NCI-H1930 (cell line): Measurements from ENCODE around the gene ABLIM2.
"Not testable (repeated sequence)": the region's sequence is repeated elsewhere in the genome, so short reads cannot be mapped to it uniquely, and the experiment has no call there.

Experiments used
- DNase-seq, 2 experiments: peaks; one replicate each; lab custom pipeline; 2025; lab: John Stamatoyannopoulos, UW

ABLIM2 gene

GRCh38 chr4:7962609-7963508 lies 195.8 kb downstream of the ABLIM2 start:
- no peak for DNase-seq

- no peak for DNase-seq
These were observed 197.6 kb downstream of the ABLIM2 start for GRCh38 chr4:7960790-7961655.

GRCh38 chr4:7960017-7960789 lies 198.4 kb downstream of the ABLIM2 start:
- DNase-seq: no peak

DNA sequence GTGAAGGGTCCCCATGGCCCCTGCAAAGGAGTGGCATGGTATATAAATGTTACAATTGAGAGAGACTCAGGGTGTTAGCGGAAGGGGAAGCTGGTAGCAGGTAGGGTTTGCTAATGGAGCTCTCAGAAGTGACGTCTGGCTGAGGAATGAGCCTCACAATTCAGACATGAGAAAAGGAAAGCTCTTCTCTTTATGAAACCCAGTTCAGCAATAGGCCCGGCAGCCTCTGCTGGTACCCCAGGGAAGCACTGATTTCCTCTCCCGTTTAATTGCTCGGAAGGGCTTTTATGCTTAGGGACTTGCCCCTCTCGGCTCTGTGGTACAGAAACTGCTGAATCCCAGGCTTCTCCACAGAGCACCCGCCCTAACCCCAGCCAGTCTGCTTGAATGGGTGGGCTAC lies 199.5 kb downstream of the ABLIM2 start:
- no peak for DNase-seq

GRCh38 chr4:7956934-7957656 lies 201.5 kb downstream of the ABLIM2 start:
- no peak for DNase-seq

DNA sequence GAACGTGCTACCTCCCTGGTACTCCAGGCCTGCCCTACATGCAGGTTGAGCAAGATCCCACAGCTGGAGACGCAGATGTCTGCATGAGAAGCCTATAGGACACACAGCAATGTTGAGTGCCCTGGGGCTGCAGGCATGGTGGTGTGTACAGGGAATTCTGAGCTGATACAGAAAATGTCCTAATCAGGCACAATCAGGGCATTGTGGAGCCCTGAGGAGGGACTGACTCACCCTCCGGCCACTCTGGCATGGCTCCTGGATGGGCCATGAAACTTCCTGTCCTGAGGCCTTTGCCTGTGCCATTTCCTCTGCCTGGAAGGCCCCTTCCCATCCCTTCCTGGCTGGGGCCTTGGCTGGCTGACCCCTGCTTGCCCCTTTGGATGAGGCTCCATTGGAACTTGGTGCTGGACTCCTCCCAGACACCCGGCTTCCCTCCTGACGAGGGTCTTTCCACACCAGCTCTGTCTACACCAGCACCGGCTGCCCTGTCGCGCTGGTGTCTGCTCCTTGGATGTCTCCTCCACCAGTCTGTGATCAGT lies 202.3 kb downstream of the ABLIM2 start:
- no peak for DNase-seq

DNA sequence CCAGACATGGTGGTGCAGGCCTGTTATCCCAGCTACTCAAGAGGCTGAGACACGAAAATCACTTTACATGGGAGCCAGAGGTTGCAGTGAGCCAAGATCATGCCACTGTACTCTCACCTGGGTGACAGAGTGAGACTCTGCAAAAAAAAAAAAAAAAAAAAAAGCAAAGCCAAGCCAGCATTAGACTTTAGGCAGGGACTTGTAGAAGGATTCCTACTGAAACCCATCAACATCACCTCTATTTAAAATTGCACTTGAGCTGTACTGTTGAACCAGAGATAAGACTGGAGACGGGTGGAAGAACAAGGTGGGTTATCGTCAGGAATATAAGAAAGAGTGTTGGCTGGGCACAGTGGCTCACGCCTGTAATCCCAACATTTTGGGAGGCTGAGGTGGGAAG lies 203.2 kb downstream of the ABLIM2 start:
- DNase-seq: no peak

- no peak for DNase-seq
These were observed 206.0 kb downstream of the ABLIM2 start for GRCh38 chr4:7952615-7953014.

- DNase-seq: no peak
These were observed 208.1 kb downstream of the ABLIM2 start for GRCh38 chr4:7950301-7951092.

DNA sequence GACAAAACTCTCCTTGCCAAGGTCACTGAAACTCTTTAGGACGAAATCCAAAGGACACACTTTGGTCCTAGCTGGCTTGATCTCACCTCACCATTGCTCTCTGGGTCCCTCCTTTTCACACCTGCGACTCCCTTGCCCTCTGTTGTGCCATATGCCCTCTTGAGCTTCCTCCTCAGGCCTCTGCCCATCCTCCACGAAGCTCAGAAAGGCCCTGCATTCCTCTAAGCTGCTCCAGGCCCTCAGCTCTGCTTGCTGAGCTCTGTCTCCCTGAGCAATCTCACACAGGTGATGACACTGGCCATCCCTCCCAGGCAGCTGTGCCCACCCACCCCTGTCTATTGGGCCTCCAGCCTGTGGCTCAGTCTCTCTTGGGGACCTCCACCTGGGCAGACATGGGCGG lies 208.9 kb downstream of the ABLIM2 start:
- no peak for DNase-seq

DNA sequence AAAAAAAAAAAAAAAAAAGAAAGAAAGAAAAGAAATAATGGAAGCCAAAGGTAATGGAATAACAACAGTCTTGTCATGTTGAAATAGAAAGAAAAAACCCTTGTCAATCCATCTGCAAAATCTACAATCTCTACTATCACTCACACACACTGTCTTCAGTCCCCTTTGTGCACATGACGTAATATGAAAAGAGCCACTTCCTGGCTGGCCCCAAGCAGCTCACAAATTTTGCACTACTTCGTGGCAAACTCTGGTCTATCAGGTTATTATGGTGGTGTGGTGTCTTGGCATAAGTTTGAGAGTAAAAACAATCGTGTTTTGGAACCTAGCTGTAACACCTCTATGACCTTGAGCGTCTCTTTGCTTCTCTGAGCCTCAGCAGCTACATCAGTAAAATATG lies 210.7 kb downstream of the ABLIM2 start:
- DNase-seq: no peak

GRCh38 chr4:7945709-7946380 lies 212.8 kb downstream of the ABLIM2 start:
- no peak for DNase-seq

DNA sequence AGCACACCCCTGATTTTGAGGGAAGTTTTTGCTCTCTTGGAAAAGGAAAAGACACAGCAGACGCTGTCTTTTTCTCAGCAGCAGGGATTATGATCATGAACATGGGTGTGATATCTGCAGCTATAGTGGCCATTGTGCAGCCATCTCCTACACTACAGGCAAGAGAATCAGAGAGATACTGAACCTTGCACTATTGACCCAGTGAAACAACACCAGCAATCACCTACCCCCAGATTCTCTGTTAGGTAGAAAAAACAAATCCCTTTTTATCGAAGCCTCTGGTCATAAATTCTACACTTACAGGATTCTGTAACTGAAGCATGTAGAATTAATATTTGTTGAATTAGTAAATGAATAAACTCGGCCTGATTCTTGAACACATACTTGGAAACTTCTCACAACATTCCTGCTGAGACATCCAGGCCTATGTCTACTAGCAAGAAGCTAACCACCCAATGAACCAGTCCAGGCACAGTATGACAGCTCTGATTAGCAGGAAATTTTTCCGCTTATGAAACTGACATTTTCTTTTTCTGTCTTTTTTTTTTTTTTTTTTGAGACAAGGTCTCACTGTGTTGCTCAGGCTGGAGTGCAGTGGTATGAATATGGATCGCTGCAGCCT lies 213.9 kb downstream of the ABLIM2 start:
- DNase-seq: no peak

DNA sequence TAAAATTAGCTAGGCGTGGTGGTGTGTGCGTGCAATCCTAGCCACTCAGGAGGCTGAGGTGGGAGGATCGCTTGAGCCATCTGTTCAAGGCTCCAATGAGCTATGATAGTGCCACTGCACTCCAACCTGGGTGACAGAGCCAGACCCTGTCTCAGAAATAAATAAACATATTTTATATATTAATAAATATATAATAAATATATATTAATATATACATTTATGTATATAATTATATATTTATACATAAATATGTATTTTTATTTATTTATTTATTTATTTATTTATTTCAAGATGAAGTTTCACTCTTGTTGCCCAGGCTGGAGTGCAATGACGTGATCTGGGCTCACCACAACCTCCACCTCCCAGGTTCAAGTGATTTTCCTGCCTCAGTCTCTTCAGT lies 214.9 kb downstream of the ABLIM2 start:
- DNase-seq: not testable (repeated sequence)

- no peak for DNase-seq
These were observed 215.4 kb downstream of the ABLIM2 start for GRCh38 chr4:7943211-7943610.

DNA sequence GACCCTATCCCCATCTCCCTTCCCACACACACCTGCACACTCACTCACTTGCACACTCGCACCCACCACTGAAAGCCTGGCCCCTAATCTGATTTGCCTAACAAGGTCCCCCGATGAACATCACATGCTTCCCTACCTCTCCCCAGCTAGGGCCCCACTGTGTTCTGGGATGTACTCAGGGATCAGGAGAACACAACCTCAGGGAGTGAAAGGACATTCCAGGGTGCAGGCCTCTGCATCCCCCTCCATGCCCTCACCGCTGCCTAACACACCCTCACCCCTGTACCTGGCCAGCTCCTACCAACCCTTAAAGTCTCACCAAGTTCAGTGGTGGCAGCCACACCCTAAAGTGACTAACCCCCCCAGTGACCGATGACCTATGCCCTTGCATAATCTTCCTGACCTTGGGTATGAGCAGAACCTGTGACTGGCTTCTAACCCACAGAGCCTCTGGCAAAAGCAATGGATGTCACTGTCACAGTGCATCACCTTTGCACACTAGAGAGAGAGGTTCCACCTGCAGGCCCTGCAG lies 216.6 kb downstream of the ABLIM2 start:
- no peak for DNase-seq

DNA sequence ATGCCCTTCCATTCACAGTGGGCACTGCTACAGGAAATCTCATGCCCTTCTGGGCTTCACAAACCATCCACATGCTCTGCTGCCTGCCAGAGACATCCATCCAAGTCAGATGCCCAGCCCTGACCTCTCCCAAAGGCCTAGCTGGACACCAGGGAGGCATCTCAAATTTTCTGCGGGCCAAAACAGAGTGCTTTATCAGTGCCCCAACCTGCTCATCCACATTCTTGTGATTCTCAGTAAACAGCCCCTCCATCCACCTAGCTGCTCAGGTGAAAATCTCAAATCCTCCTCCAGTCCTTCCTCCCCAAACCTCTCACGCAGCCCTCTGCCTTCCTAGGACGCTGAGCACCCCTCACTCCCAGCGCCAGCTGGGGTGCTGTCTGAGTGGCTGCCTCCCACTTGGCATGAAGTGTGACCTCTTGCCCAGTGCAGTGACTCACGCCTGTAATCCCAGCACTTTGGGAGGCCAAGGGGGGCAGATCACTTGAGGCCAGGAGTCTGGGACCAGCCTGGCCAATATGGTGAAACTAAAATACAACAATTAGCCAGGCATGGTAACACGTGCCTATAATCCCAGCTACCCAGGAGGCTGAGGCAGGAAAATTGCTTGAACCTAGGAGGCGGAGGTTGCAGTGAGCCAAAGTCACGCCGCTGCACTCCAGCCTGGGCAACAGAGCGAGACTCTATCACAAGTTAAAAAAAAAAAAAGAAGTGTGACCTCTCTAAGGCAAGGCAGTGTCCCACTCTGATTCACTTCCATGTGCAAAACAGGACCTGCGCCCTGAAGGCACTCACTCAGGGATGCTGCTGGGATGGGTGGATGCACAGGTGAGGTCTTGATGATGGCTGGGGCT lies 217.3 kb downstream of the ABLIM2 start:
- DNase-seq: no peak
